Suprapubic skin (tissue), 4 donors: Measurements from ENCODE around the gene NME3.

ENCODE experiments used
- EP300 ChIP-seq: sonication (generic); formaldehyde crosslinking; IDR thresholded peaks from one replicate; pipeline ENCODE4 v1.6.1; 2017; ENCODE audit warnings: antibody characterized with exemption
- POLR2A ChIP-seq, 2 donors: fragments of 450-650 bp; IDR thresholded peaks; one replicate each; pipeline ENCODE4 v1.6.1; 2017; ENCODE audit warnings: antibody characterized with exemption in 2 of 2, mild to moderate bottlenecking in 2 of 2, moderate library complexity in 2 of 2
- POLR2AphosphoS5 ChIP-seq, 3 donors: sonication (generic); formaldehyde crosslinking; IDR thresholded peaks; one replicate each; pipeline ENCODE4 v1.6.1; 2017; ENCODE audit warnings: antibody characterized with exemption in 3 of 3
- TF ChIP-seq, protein P1 (sequence below), 2 donors: fragments of 200-600 bp in 1 of 2; fragments of 450-650 bp in 1 of 2; sonication (generic) in 1 of 2; IDR thresholded peaks; one replicate each; pipeline ENCODE4 v1.5.1; 2016 to 2019; ENCODE audit warnings: antibody characterized with exemption in 2 of 2, mild to moderate bottlenecking in 1 of 2, moderate library complexity in 1 of 2

DNA sequence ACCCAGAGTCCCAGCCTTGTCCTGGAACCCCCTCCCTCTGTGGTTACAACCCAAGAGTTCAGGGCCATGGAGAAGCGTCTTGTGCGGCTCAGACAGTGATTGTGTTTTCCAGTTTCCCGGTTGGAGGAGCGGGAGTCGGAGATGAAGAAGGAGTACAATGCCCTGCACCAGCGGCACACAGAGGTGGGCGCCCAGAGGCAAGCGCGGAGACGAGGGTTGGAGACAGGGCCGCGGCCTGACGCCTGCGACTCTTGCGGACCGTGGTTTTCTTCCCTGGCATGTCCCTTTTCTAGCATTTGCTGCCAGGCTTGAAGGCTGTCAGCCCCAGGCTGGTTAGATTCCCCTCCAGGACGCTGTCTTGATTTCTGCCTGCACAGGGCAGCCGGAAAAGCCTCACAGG, 42.3 kb downstream of the NME3 start:
- TF ChIP-seq POLR2A (IDR thresholded peaks at IDR 0.05) (no peak), EP300 (no peak), POLR2AphosphoS5 (IDR thresholded peaks at IDR 0.05) (no peak)
- TF ChIP-seq, protein P1, sequence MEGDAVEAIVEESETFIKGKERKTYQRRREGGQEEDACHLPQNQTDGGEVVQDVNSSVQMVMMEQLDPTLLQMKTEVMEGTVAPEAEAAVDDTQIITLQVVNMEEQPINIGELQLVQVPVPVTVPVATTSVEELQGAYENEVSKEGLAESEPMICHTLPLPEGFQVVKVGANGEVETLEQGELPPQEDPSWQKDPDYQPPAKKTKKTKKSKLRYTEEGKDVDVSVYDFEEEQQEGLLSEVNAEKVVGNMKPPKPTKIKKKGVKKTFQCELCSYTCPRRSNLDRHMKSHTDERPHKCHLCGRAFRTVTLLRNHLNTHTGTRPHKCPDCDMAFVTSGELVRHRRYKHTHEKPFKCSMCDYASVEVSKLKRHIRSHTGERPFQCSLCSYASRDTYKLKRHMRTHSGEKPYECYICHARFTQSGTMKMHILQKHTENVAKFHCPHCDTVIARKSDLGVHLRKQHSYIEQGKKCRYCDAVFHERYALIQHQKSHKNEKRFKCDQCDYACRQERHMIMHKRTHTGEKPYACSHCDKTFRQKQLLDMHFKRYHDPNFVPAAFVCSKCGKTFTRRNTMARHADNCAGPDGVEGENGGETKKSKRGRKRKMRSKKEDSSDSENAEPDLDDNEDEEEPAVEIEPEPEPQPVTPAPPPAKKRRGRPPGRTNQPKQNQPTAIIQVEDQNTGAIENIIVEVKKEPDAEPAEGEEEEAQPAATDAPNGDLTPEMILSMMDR (IDR thresholded peaks at IDR 0.05), result no peak
